HG03025 (cell line): Measurements from ENCODE around the gene PCP4L1.

Experiments used
- ATAC-seq: cut with Tn5 transposase; IDR thresholded peaks from one replicate; pipeline ENCODE4 v1.9.1; 2021; ENCODE audit warnings: mild to moderate bottlenecking, moderate library complexity; ENCODE audit not compliant: unreplicated experiment, low FRiP score

Gene PCP4L1

GRCh38 chr1:161261261-161262235, 3.0 kb downstream of the PCP4L1 start:
- no peak for ATAC-seq

- ATAC-seq = no peak
Observed at GRCh38 chr1:161265305-161265704, 6.8 kb downstream of the PCP4L1 start.

GRCh38 chr1:161266202-161266601, 7.7 kb downstream of the PCP4L1 start:
- no peak for ATAC-seq

- ATAC-seq = no peak
Observed at GRCh38 chr1:161266836-161267235, 8.3 kb downstream of the PCP4L1 start.

- no peak for ATAC-seq
Observed at GRCh38 chr1:161267321-161267720, 8.8 kb downstream of the PCP4L1 start.

GRCh38 chr1:161273402-161273801, 14.9 kb downstream of the PCP4L1 start:
- ATAC-seq = no peak

GRCh38 chr1:161274874-161275273, 16.3 kb downstream of the PCP4L1 start:
- no peak for ATAC-seq

- no peak for ATAC-seq
Observed at GRCh38 chr1:161282991-161283390, 24.4 kb downstream of the PCP4L1 start.

- ATAC-seq = no peak
Observed at GRCh38 chr1:161285113-161285512, 26.6 kb downstream of the PCP4L1 start.

- no peak for ATAC-seq
Observed at GRCh38 chr1:161285521-161285920, 27.0 kb downstream of the PCP4L1 start.

GRCh38 chr1:161287482-161288054, 29.0 kb downstream of the PCP4L1 start:
- no peak for ATAC-seq

- no peak for ATAC-seq
Observed at GRCh38 chr1:161290779-161291178, 32.2 kb downstream of the PCP4L1 start.

- ATAC-seq = no peak
Observed at GRCh38 chr1:161297415-161297814, 38.9 kb downstream of the PCP4L1 start.

- no peak for ATAC-seq
Observed at GRCh38 chr1:161298116-161298515, 39.6 kb downstream of the PCP4L1 start.

- ATAC-seq = no peak
Observed at GRCh38 chr1:161299347-161299746, 40.8 kb downstream of the PCP4L1 start.

- no peak for ATAC-seq
Observed at GRCh38 chr1:161300478-161300877, 41.9 kb downstream of the PCP4L1 start.

- ATAC-seq = no peak
Observed at GRCh38 chr1:161304927-161305866, 46.7 kb downstream of the PCP4L1 start.

- no peak for ATAC-seq
Observed at GRCh38 chr1:161305867-161306519, 47.4 kb downstream of the PCP4L1 start.

GRCh38 chr1:161307230-161307768, 48.8 kb downstream of the PCP4L1 start:
- no peak for ATAC-seq
